GM19397 (cell line): Measurements from ENCODE around the gene MBNL3.
"Not testable (repeated sequence)": the region's sequence is repeated elsewhere in the genome, so short reads cannot be mapped to it uniquely, and the experiment has no call there.

Source experiments
- ATAC-seq: cut with Tn5 transposase; IDR thresholded peaks from one replicate; pipeline ENCODE4 v1.9.1; 2021; ENCODE audit warnings: mild to moderate bottlenecking, moderate library complexity; ENCODE audit not compliant: unreplicated experiment

The MBNL3 gene

GRCh38 chrX:132384301-132384700 is 104.5 kb downstream of the MBNL3 start:
- ATAC-seq: no peak

GRCh38 chrX:132382068-132382467 is 106.8 kb downstream of the MBNL3 start:
- no peak for ATAC-seq

GRCh38 chrX:132378281-132378680 is 110.6 kb downstream of the MBNL3 start:
- no peak for ATAC-seq

GRCh38 chrX:132375941-132376340 is 112.9 kb downstream of the MBNL3 start:
- ATAC-seq: no peak

- ATAC-seq: no peak
Observed at GRCh38 chrX:132373610-132374009, 115.2 kb downstream of the MBNL3 start.

- no peak for ATAC-seq
Observed at GRCh38 chrX:132369617-132370326, 119.1 kb downstream of the MBNL3 start.

- no peak for ATAC-seq
Observed at GRCh38 chrX:132367984-132368383, 120.9 kb downstream of the MBNL3 start.

GRCh38 chrX:132367314-132367713 is 121.5 kb downstream of the MBNL3 start:
- ATAC-seq: no peak

GRCh38 chrX:132365490-132365889 is 123.3 kb downstream of the MBNL3 start:
- ATAC-seq: no peak

- no peak for ATAC-seq
Observed at GRCh38 chrX:132364313-132364712, 124.5 kb downstream of the MBNL3 start.

- no peak for ATAC-seq
Observed at GRCh38 chrX:132353430-132353829, 135.4 kb downstream of the MBNL3 start.

- ATAC-seq: no peak
Observed at GRCh38 chrX:132336172-132336571, 152.7 kb downstream of the MBNL3 start.

GRCh38 chrX:132333351-132333750 is 155.5 kb downstream of the MBNL3 start:
- ATAC-seq: no peak

GRCh38 chrX:132331532-132331931 is 157.3 kb downstream of the MBNL3 start:
- no peak for ATAC-seq

- no peak for ATAC-seq
Observed at GRCh38 chrX:132331000-132331399, 157.8 kb downstream of the MBNL3 start.

- ATAC-seq: no peak
Observed at GRCh38 chrX:132330156-132330729, 158.6 kb downstream of the MBNL3 start.

GRCh38 chrX:132326960-132327359 is 161.9 kb downstream of the MBNL3 start:
- ATAC-seq: not testable (repeated sequence)
